HTERT RPE-1 (cell line): ENCODE results near the gene TOX4.
"Not testable (repeated sequence)": the region's sequence is repeated elsewhere in the genome, so short reads cannot be mapped to it uniquely, and the experiment has no call there.

Source experiments
- in situ Hi-C: fragments of 300-500 bp; cut with MboI; formaldehyde crosslinking; loops from 4 replicates; pipeline ENCODE4 v1.14.3; 2020; ENCODE audit warnings: low sequenced_read_pairs

TOX4 gene

GRCh38 chr14:21534576-21534975 is 57.6 kb downstream of the TOX4 start:
- in situ Hi-C loops, result no loop called here

GRCh38 chr14:21535545-21536417 is 58.8 kb downstream of the TOX4 start:
- in situ Hi-C loops, result no loop called here

- in situ Hi-C loops, result no loop called here
Measured at GRCh38 chr14:21536418-21537089, 59.6 kb downstream of the TOX4 start.

- in situ Hi-C loops, result no loop called here
Measured at GRCh38 chr14:21537090-21537424, 60.1 kb downstream of the TOX4 start.

GRCh38 chr14:21539189-21539940 is 62.4 kb downstream of the TOX4 start:
- in situ Hi-C loops, result no loop called here

- in situ Hi-C loops, result no loop called here
Measured at GRCh38 chr14:21541413-21542074, 64.5 kb downstream of the TOX4 start.

GRCh38 chr14:21543521-21543960 is 66.5 kb downstream of the TOX4 start:
- in situ Hi-C loops, result no loop called here

- in situ Hi-C loops, result no loop called here
Measured at GRCh38 chr14:21543963-21544362, 67.0 kb downstream of the TOX4 start.

GRCh38 chr14:21544588-21544987 is 67.6 kb downstream of the TOX4 start:
- in situ Hi-C loops, result not testable (repeated sequence)
